ENCODE measurements around the gene DTX2.

- TF ChIP-seq TAF1 (IDR thresholded peaks at IDR 0.05; ENCODE audit: borderline replicate concordance, insufficient read depth, low read length) = no peak
- TF ChIP-seq POLR2AphosphoS5 (IDR thresholded peaks at IDR 0.05; ENCODE audit: low read depth, low read length) = no peak
- no peak for TF ChIP-seq REST (IDR thresholded peaks at IDR 0.05; ENCODE audit: insufficient read depth in 1 of 2, low read depth in 2 of 2, low read length in 2 of 2)
These were observed 51.7 kb downstream of the DTX2 start for GRCh38 chr7:76512941-76513816.
